ENCODE measurements around the gene MSH6. TPM values are rescaled to one million over a fixed set of nuclear protein-coding genes. Genes with fewer than 3 reads are reported as not detected.
A peak's percentile ranks its signal among the peaks of the same experiment; 100 is the strongest.

MSH6 gene
- 98.0 TPM for total RNA-seq (2021; ENCODE audit: unreplicated experiment)
- 28.4 TPM for polyA plus RNA-seq (2012; ENCODE audit: insufficient read length)
- Bru-seq, nascent RNA, result percentile 92 among the genes with signal in this experiment
- percentile 96 among the genes with signal in this experiment for BruChase-seq, experiment 1, labeled RNA remaining after a 2-hour chase
- percentile 97 among the genes with signal in this experiment for BruChase-seq, experiment 2, labeled RNA remaining after a 6-hour chase
- long read RNA-seq, full-length matches to known transcripts, result 62 of 127 reads
- long read RNA-seq, partial matches to known transcripts, result 45 of 127 reads
- long read RNA-seq, other reads (novel, unspliced or antisense), result 20 of 127 reads

- no TSS peak for BruUV-seq (replicated peaks)
Observed at GRCh38 chr2:47782671-47783485, at the start of gene MSH6. TSS of gene MSH6 (plus strand) at chr2:47783145. CDS start at chr2:47783234, 89 bp downstream.

GRCh38 chr2:47735136-47735869 is 47.6 kb upstream of the MSH6 start:
- no TSS peak for BruUV-seq (replicated peaks)
- TF ChIP-seq TCF7L2 (IDR thresholded peaks at IDR 0.05; ENCODE audit: low read depth, low read length) (no peak), SIN3A (IDR thresholded peaks at IDR 0.05; ENCODE audit: borderline replicate concordance, insufficient read depth, low read depth, low read length) (no peak), REST (IDR thresholded peaks at IDR 0.05; ENCODE audit: insufficient read depth in 1 of 2, low read depth in 2 of 2, low read length in 1 of 2) (no peak), CTCF (IDR thresholded peaks at IDR 0.05) (no peak), POLR2AphosphoS5 (IDR thresholded peaks at IDR 0.05; ENCODE audit: low read depth, low read length) (no peak)
- ChIA-PET POLR2A (no interaction called here), CTCF (no interaction called here)
- H3K27me3 ChIP-seq (ENCODE audit: control insufficient read depth, insufficient read depth, low read length), result peaks cover 10% of the 10 kb centered on the region
- no peaks in the 10 kb centered on the region for H3K9me3 ChIP-seq (ENCODE audit: control insufficient read depth, insufficient read depth, low read depth, low read length)
- H3K36me3 ChIP-seq (ENCODE audit: control insufficient read depth, insufficient read depth, low read length), result no peaks in the 10 kb centered on the region
- H3K27ac ChIP-seq (ENCODE audit: low read length), result no peak overlapping the region
- H3K4me1 ChIP-seq (ENCODE audit: control insufficient read depth, insufficient read depth, low read length), result no peaks in the 10 kb centered on the region
- in situ Hi-C loops (cut with HindIII; ENCODE audit: low pct_unique_long_range_greater_than_20kb, low sequenced_read_pairs) (no loop called here), intact Hi-C loops (cut with micrococcal nuclease; ENCODE audit: unreplicated experiment) (no loop called here)
- H3K4me3 ChIP-seq (ENCODE audit: low read depth in 2 of 2, low read length in 2 of 2), result no peak overlapping the region
- ATAC-seq (no peak), DNase-seq (ENCODE audit: low read depth, low spot score) (no peak)

More at GRCh38 chr2:47782671-47783485, at the start of gene MSH6:
- intact Hi-C loops (cut with micrococcal nuclease; ENCODE audit: unreplicated experiment) (no loop called here), in situ Hi-C loops (cut with HindIII; ENCODE audit: low pct_unique_long_range_greater_than_20kb, low sequenced_read_pairs) (no loop called here)
- TF ChIP-seq CTCF (IDR thresholded peaks at IDR 0.05), result no peak
- 0 out of 2 replicates have a peak, but pooled peaks have one; percentile 70 for TF ChIP-seq SIN3A (IDR thresholded peaks at IDR 0.05; ENCODE audit: borderline replicate concordance, insufficient read depth, low read depth, low read length)
- TF ChIP-seq POLR2AphosphoS5 (IDR thresholded peaks at IDR 0.05; ENCODE audit: low read depth, low read length), result peak; percentile 74; the same call in 1 of the 2 replicates
- ChIA-PET CTCF (no interaction called here), POLR2A (interaction anchor here (0.6 to 0.9 kb wide), 5 partner anchors 38 to 1494 kb away, joined by 5 to 15 read pairs (median 9); no protein-coding TSS in a partner anchor)
- no peaks in the 10 kb centered on the region for H3K36me3 ChIP-seq (ENCODE audit: control insufficient read depth, insufficient read depth, low read length)
- no peaks in the 10 kb centered on the region for H3K9me3 ChIP-seq (ENCODE audit: control insufficient read depth, insufficient read depth, low read depth, low read length)
- peaks cover 4% of the 10 kb centered on the region; the same call in 1 of the 2 replicates for H3K4me1 ChIP-seq (ENCODE audit: control insufficient read depth, insufficient read depth, low read length)
- peak within 1 kb of the TSS; percentile 85 for H3K27ac ChIP-seq (ENCODE audit: low read length)
- H3K27me3 ChIP-seq (ENCODE audit: control insufficient read depth, insufficient read depth, low read length), result no peaks in the 10 kb centered on the region
- DNase-seq (ENCODE audit: low read depth, low spot score), result no peak
- peak; percentile 89 for ATAC-seq
- peak within 1 kb of the TSS; percentile 75 to 77 for H3K4me3 ChIP-seq (ENCODE audit: low read depth in 2 of 2, low read length in 2 of 2)
